ENCODE measurements around the gene KCNAB1.

The KCNAB1 gene

GRCh38 chr3:156407617-156408225 is 287.3 kb downstream of the KCNAB1 start:
- Histone ChIP-seq H3K4me2 (ENCODE audit: low read depth, low read length) (no peak overlapping the region), H4K20me1 (ENCODE audit: insufficient read depth, low read length) (no peaks in the 10 kb centered on the region), H3K4me3 (ENCODE audit: low read length) (no peak overlapping the region), H3K79me2 (ENCODE audit: low read length) (no peaks in the 10 kb centered on the region), H3K9me3 (replicated peaks; ENCODE audit: insufficient read depth, low read length) (no peaks in the 10 kb centered on the region), H3K9me2 (replicated peaks; ENCODE audit: insufficient read depth, low read length) (no peaks in the 10 kb centered on the region), H2AFZ (ENCODE audit: low read length) (no peak overlapping the region), H3K4me1 (ENCODE audit: low read length) (no peaks in the 10 kb centered on the region), H3K9ac (ENCODE audit: low read length) (no peak overlapping the region), H3K27ac (ENCODE audit: low read length) (no peak overlapping the region), H3K27me3 (replicated peaks; ENCODE audit: insufficient read depth, low read length) (no peaks in the 10 kb centered on the region), H3F3A (ENCODE audit: insufficient read depth, low read length) (no peaks in the 10 kb centered on the region), H3K36me3 (replicated peaks; ENCODE audit: insufficient read depth, low read length) (no peaks in the 10 kb centered on the region)
- no peak for DNase-seq
- TF ChIP-seq EZH2 (optimal IDR thresholded peaks at IDR 0.05; ENCODE audit: low read depth, low read length) (no peak), EZH2phosphoT487 (IDR thresholded peaks at IDR 0.05; ENCODE audit: low read length) (no peak), CTCF (IDR thresholded peaks at IDR 0.05; ENCODE audit: low read length) (no peak)

- H3F3A ChIP-seq (ENCODE audit: insufficient read depth, low read length): no peaks in the 10 kb centered on the region
- no peaks in the 10 kb centered on the region for H3K79me2 ChIP-seq (ENCODE audit: low read length)
- H3K27ac ChIP-seq (ENCODE audit: low read length): no peak overlapping the region
- no peak overlapping the region for H3K4me2 ChIP-seq (ENCODE audit: low read depth, low read length)
- TF ChIP-seq EZH2phosphoT487 (IDR thresholded peaks at IDR 0.05; ENCODE audit: low read length) (no peak), EZH2 (optimal IDR thresholded peaks at IDR 0.05; ENCODE audit: low read depth, low read length) (no peak), CTCF (IDR thresholded peaks at IDR 0.05; ENCODE audit: low read length) (no peak)
- H4K20me1 ChIP-seq (ENCODE audit: insufficient read depth, low read length): no peaks in the 10 kb centered on the region
- no peak overlapping the region for H3K4me3 ChIP-seq (ENCODE audit: low read length)
- no peaks in the 10 kb centered on the region for H3K9me3 ChIP-seq (replicated peaks; ENCODE audit: insufficient read depth, low read length)
- no peak for DNase-seq
- no peaks in the 10 kb centered on the region for H3K27me3 ChIP-seq (replicated peaks; ENCODE audit: insufficient read depth, low read length)
- H3K9ac ChIP-seq (ENCODE audit: low read length): no peak overlapping the region
- H3K9me2 ChIP-seq (replicated peaks; ENCODE audit: insufficient read depth, low read length): no peaks in the 10 kb centered on the region
- no peaks in the 10 kb centered on the region for H3K4me1 ChIP-seq (ENCODE audit: low read length)
- H3K36me3 ChIP-seq (replicated peaks; ENCODE audit: insufficient read depth, low read length): no peaks in the 10 kb centered on the region
- no peak overlapping the region for H2AFZ ChIP-seq (ENCODE audit: low read length)
Measured at GRCh38 chr3:156409694-156410093, 289.3 kb downstream of the KCNAB1 start.

GRCh38 chr3:156412600-156412999 is 292.2 kb downstream of the KCNAB1 start:
- TF ChIP-seq EZH2phosphoT487 (IDR thresholded peaks at IDR 0.05; ENCODE audit: low read length) (no peak), CTCF (IDR thresholded peaks at IDR 0.05; ENCODE audit: low read length) (no peak), EZH2 (optimal IDR thresholded peaks at IDR 0.05; ENCODE audit: low read depth, low read length) (no peak)
- Histone ChIP-seq H3K36me3 (replicated peaks; ENCODE audit: insufficient read depth, low read length) (no peaks in the 10 kb centered on the region), H3K27me3 (replicated peaks; ENCODE audit: insufficient read depth, low read length) (no peaks in the 10 kb centered on the region), H3F3A (ENCODE audit: insufficient read depth, low read length) (no peaks in the 10 kb centered on the region), H3K4me1 (ENCODE audit: low read length) (no peaks in the 10 kb centered on the region), H3K9me2 (replicated peaks; ENCODE audit: insufficient read depth, low read length) (no peaks in the 10 kb centered on the region), H3K79me2 (ENCODE audit: low read length) (no peaks in the 10 kb centered on the region), H3K27ac (ENCODE audit: low read length) (no peak overlapping the region), H4K20me1 (ENCODE audit: insufficient read depth, low read length) (no peaks in the 10 kb centered on the region), H3K4me2 (ENCODE audit: low read depth, low read length) (no peak overlapping the region), H2AFZ (ENCODE audit: low read length) (no peak overlapping the region), H3K9ac (ENCODE audit: low read length) (no peak overlapping the region), H3K4me3 (ENCODE audit: low read length) (no peak overlapping the region), H3K9me3 (replicated peaks; ENCODE audit: insufficient read depth, low read length) (no peaks in the 10 kb centered on the region)
- DNase-seq: no peak
